Calu3 (cell line): ENCODE measurements around the gene RELCH. TPM values are rescaled to one million over a fixed set of nuclear protein-coding genes. Genes with fewer than 3 reads are reported as not detected.

Source experiments
- BruUV-seq: library from RNA; stranded (reverse); fragments of 400-500 nt; replicated peaks from 2 replicates; lab custom pipeline; 2021; lab: Mats Ljungman, UMichigan
- CTCF ChIA-PET: fragments of 300-600 bp; sonication (Branson Sonifier 250); formaldehyde crosslinking; loops from one replicate; lab custom pipeline; 2022; ENCODE audit warnings: antibody characterized with exemption; lab: Charles Lee
- DNase-seq: peaks from one replicate; pipeline ENCODE4 v3.0.0; 2022
- H3K27ac Mint-ChIP-seq: one replicate; pipeline ENCODE4 v1.8.0; 2022; ENCODE audit warnings: mixed read lengths; ENCODE audit not compliant: unreplicated experiment
- H3K27me3 Mint-ChIP-seq: one replicate; pipeline ENCODE4 v1.8.0; 2022; ENCODE audit warnings: mixed read lengths; ENCODE audit not compliant: unreplicated experiment
- H3K36me3 Mint-ChIP-seq: one replicate; pipeline ENCODE4 v1.8.0; 2022; ENCODE audit warnings: mild to moderate bottlenecking, moderate library complexity, mixed read lengths; ENCODE audit not compliant: insufficient read depth, unreplicated experiment
- H3K4me1 Mint-ChIP-seq: one replicate; pipeline ENCODE4 v1.8.0; 2022; ENCODE audit warnings: mild to moderate bottlenecking, low read depth, mixed read lengths; ENCODE audit not compliant: unreplicated experiment
- H3K4me3 Mint-ChIP-seq: one replicate; pipeline ENCODE4 v1.8.0; 2022; ENCODE audit warnings: mild to moderate bottlenecking, low read depth, moderate library complexity, mixed read lengths; ENCODE audit not compliant: unreplicated experiment
- H3K9me3 Mint-ChIP-seq: one replicate; pipeline ENCODE4 v1.8.0; 2022; ENCODE audit warnings: low read depth, mixed read lengths; ENCODE audit not compliant: unreplicated experiment
- CTCF ChIP-seq: fragments of 200-600 bp; IDR thresholded peaks from one replicate; pipeline ENCODE4 v1.8.0; 2022; ENCODE audit warnings: antibody characterized with exemption; ENCODE audit not compliant: unreplicated experiment
- intact Hi-C: fragments of 100-400 bp; cut with micrococcal nuclease; formaldehyde crosslinking; loops from one replicate; pipeline ENCODE4 v1.10.0; 2022; ENCODE audit not compliant: unreplicated experiment
- total RNA-seq: library from RNA; stranded (reverse); gene quantifications from 2 replicates; pipeline ENCODE4 v1.2.3, GENCODE V29; 2022

RELCH gene
- total RNA-seq, 1 experiment from 2014 or later: 54.5 TPM

DNA sequence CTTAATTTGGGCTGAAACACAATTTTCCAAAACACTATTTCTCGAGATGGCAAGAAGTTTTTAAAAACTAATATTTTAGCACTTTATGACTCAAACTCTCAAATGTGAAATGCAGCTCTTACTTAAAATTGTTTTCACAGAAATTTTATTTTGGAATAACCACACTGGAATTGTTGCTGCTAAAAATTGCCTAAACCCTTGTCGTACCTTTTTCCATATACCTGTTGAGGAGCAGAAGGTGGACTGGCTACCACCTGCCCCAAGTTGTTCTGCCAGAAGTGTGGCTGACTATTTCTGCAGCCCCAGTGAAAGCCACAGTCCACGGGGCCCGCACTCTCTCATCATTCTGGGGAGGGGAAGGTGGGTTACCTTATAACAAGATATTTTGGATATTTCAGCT lies 161.4 kb downstream of the RELCH start:
- Mint-ChIP-seq H3K27ac (peak overlapping the region; percentile 48), H3K27me3 (no peaks in the 10 kb centered on the region), H3K4me3 (no peak overlapping the region), H3K9me3 (no peaks in the 10 kb centered on the region), H3K4me1 (peaks cover 33% of the 10 kb centered on the region), H3K36me3 (peaks cover 50% of the 10 kb centered on the region)
- intact Hi-C loops: no loop called here
- TF ChIP-seq CTCF: no peak
- no peak for DNase-seq
- CTCF ChIA-PET: no interaction called here
- no TSS peak for BruUV-seq

DNA sequence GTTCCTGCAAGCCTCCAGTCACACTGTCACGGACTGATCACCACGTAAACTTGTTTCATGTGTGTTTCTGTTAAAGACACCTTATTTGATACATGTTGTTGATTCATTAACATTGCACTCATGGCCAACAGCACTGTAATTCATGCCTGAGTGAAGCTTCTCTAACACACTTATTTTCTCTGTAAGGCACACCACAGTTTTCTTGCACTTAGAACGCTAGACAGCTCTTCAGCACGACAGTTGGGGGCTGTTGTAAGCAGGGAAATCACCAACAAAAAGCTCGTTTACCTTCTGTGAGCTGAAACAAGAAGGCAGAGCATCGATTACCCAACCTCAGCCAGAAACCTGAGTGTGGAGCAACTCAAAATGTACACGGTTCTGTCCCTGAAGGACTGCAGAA lies 166.1 kb downstream of the RELCH start:
- Mint-ChIP-seq H3K27ac (no peak overlapping the region), H3K9me3 (no peaks in the 10 kb centered on the region), H3K4me1 (no peaks in the 10 kb centered on the region), H3K4me3 (no peak overlapping the region), H3K27me3 (no peaks in the 10 kb centered on the region), H3K36me3 (peaks cover 56% of the 10 kb centered on the region)
- no peak for TF ChIP-seq CTCF
- DNase-seq: no peak
- CTCF ChIA-PET: no interaction called here
- intact Hi-C loops: no loop called here
- no TSS peak for BruUV-seq

- Mint-ChIP-seq H3K4me1 (no peaks in the 10 kb centered on the region), H3K4me3 (no peak overlapping the region), H3K27ac (no peak overlapping the region), H3K36me3 (peaks cover 55% of the 10 kb centered on the region), H3K27me3 (no peaks in the 10 kb centered on the region), H3K9me3 (no peaks in the 10 kb centered on the region)
- no TSS peak for BruUV-seq
- no peak for TF ChIP-seq CTCF
- CTCF ChIA-PET: no interaction called here
- intact Hi-C loops: no loop called here
- DNase-seq: no peak
Observed at GRCh38 chr18:62354151-62354550, 167.1 kb downstream of the RELCH start.

GRCh38 chr18:62357079-62357719 lies 170.1 kb downstream of the RELCH start:
- H3K4me1 Mint-ChIP-seq: no peaks in the 10 kb centered on the region
- BruUV-seq: no TSS peak
- CTCF ChIA-PET: interaction anchor here (0.7 kb wide), 1 partner anchor 295 kb away, joined by 3 read pairs; no protein-coding TSS in a partner anchor
- no peak for TF ChIP-seq CTCF
- intact Hi-C loops: no loop called here
- no peak overlapping the region for H3K27ac Mint-ChIP-seq
- no peaks in the 10 kb centered on the region for H3K9me3 Mint-ChIP-seq
- peaks cover 59% of the 10 kb centered on the region for H3K36me3 Mint-ChIP-seq
- DNase-seq: no peak
- no peak overlapping the region for H3K4me3 Mint-ChIP-seq
- H3K27me3 Mint-ChIP-seq: no peaks in the 10 kb centered on the region

Other genes starting within 250 kb of the RELCH start
- 52.5 and 57.3 TPM in 2 replicates for gene PIGN, start 199 bp upstream of the RELCH start, total RNA-seq
- gene TNFRSF11A, start 138.1 kb downstream of the RELCH start, total RNA-seq: 94.6 and 126 TPM in 2 replicates